Right renal pelvis (tissue), 4 donors: ENCODE data around the gene MINDY4. TPM values are rescaled to one million over a fixed set of nuclear protein-coding genes. Genes with fewer than 3 reads are reported as not detected.
"Not testable (repeated sequence)": the region's sequence is repeated elsewhere in the genome, so short reads cannot be mapped to it uniquely, and the experiment has no call there.

ENCODE experiments used
- DNase-seq, 4 donors: peaks; one replicate each; pipeline ENCODE4 v3.0.0-alpha.2; 2013; ENCODE audit warnings: low read depth in 4 of 4, low spot score in 3 of 4, missing footprints in 1 of 4
- polyA plus RNA-seq, 4 donors: library from polyadenylated mRNA; unstranded; fragments of 120-200 nt; gene quantifications; one replicate each; pipeline ENCODE4 v1.2.1, GENCODE V29; 2013; ENCODE audit not compliant: insufficient read length in 4 of 4

The MINDY4 gene
- polyA plus RNA-seq, 4 donors = 10.8 to 12.2 (median 11.1) TPM

- DNase-seq = no peak
Measured at GRCh38 chr7:30826181-30826580, 55.0 kb downstream of the MINDY4 start.

- DNase-seq = no peak
Measured at GRCh38 chr7:30828591-30828990, 57.4 kb downstream of the MINDY4 start.

- no peak for DNase-seq
Measured at GRCh38 chr7:30829471-30829870, 58.3 kb downstream of the MINDY4 start.

- DNase-seq = no peak
Measured at GRCh38 chr7:30831227-30831626, 60.0 kb downstream of the MINDY4 start.

GRCh38 chr7:30831936-30832335, 60.7 kb downstream of the MINDY4 start:
- no peak for DNase-seq

- not testable (repeated sequence) for DNase-seq
Measured at GRCh38 chr7:30834017-30834674, 62.9 kb downstream of the MINDY4 start.

GRCh38 chr7:30835396-30835915, 64.2 kb downstream of the MINDY4 start:
- no peak for DNase-seq

- no peak for DNase-seq
Measured at GRCh38 chr7:30836991-30837390, 65.8 kb downstream of the MINDY4 start.

GRCh38 chr7:30837581-30837980, 66.4 kb downstream of the MINDY4 start:
- DNase-seq = no peak

- no peak for DNase-seq
Measured at GRCh38 chr7:30838008-30838407, 66.8 kb downstream of the MINDY4 start.

- no peak for DNase-seq
Measured at GRCh38 chr7:30840141-30841024, 69.2 kb downstream of the MINDY4 start.

GRCh38 chr7:30841025-30841735, 70.0 kb downstream of the MINDY4 start:
- DNase-seq = no peak

- no peak for DNase-seq
Measured at GRCh38 chr7:30841801-30842541, 70.8 kb downstream of the MINDY4 start.

GRCh38 chr7:30842542-30843451, 71.6 kb downstream of the MINDY4 start:
- no peak for DNase-seq

- DNase-seq = no peak
Measured at GRCh38 chr7:30843741-30844482, 72.7 kb downstream of the MINDY4 start.

- DNase-seq = no peak
Measured at GRCh38 chr7:30844483-30844874, 73.3 kb downstream of the MINDY4 start.

- no peak for DNase-seq
Measured at GRCh38 chr7:30844916-30845315, 73.7 kb downstream of the MINDY4 start.

GRCh38 chr7:30845426-30846135, 74.4 kb downstream of the MINDY4 start:
- no peak for DNase-seq
